Right renal cortex interstitium (tissue), 3 donors: ENCODE measurements around the gene CCL22. TPM values are rescaled to one million over a fixed set of nuclear protein-coding genes. Genes with fewer than 3 reads are reported as not detected.

Source experiments
- polyA plus RNA-seq, 3 donors: library from polyadenylated mRNA; unstranded; fragments of 120-200 nt; gene quantifications; one replicate each; pipeline ENCODE4 v1.2.1, GENCODE V29; 2013; ENCODE audit not compliant: insufficient read length in 3 of 3

The CCL22 gene
- polyA plus RNA-seq, 3 donors, result 0.06 to 0.10 (median 0.07) TPM

Other genes starting within 250 kb of the CCL22 start
- gene PSME3IP1, start 172.7 kb upstream of the CCL22 start, polyA plus RNA-seq, result 100 to 1,000 TPM; 109 to 130 (median 116) TPM
- gene RSPRY1, start 172.5 kb upstream of the CCL22 start, polyA plus RNA-seq, result 10 to 100 TPM; 46.7 to 49.7 (median 49.0) TPM
- gene ARL2BP, start 113.5 kb upstream of the CCL22 start, polyA plus RNA-seq, result 10 to 100 TPM; 76.7 to 82.2 (median 78.3) TPM
- gene PLLP, start 74.1 kb upstream of the CCL22 start, polyA plus RNA-seq, result 10 to 100 TPM; 16.1 to 21.1 (median 20.4) TPM
- gene CX3CL1, start 13.7 kb downstream of the CCL22 start, polyA plus RNA-seq, result 10 to 100 TPM; 25.7 to 34.3 (median 30.1) TPM
- gene CCL17, start 46.0 kb downstream of the CCL22 start, polyA plus RNA-seq, result not detected
- gene CIAPIN1, start 88.6 kb downstream of the CCL22 start, polyA plus RNA-seq, result 100 to 1,000 TPM in 2 of 3 donors, 10 to 100 TPM in 1; 96.5 to 105 (median 103) TPM
- 100 to 1,000 TPM in 2 of 3 donors, 10 to 100 TPM in 1; 97.3 to 101 (median 100) TPM for gene COQ9, start 88.7 kb downstream of the CCL22 start, polyA plus RNA-seq
- gene POLR2C, start 103.9 kb downstream of the CCL22 start, polyA plus RNA-seq, result 10 to 100 TPM; 84.9 to 89.8 (median 88.0) TPM
- 10 to 100 TPM; 27.4 to 35.1 (median 32.3) TPM for gene DOK4, start 127.7 kb downstream of the CCL22 start, polyA plus RNA-seq
- 10 to 100 TPM; 12.0 to 17.7 (median 14.3) TPM for gene CCDC102A, start 177.8 kb downstream of the CCL22 start, polyA plus RNA-seq
- gene ADGRG5, start 183.9 kb downstream of the CCL22 start, polyA plus RNA-seq, result 1 to 10 TPM in 2 of 3 donors, under 1 TPM in 1; 0.87 to 1.2 (median 1.1) TPM